ENCODE results near the gene PPM1L.

Gene PPM1L

GRCh38 chr3:160831401-160831800 is 75.4 kb downstream of the PPM1L start:
- H3K27ac ChIP-seq: no peak overlapping the region
- H3K4me3 ChIP-seq: no peak overlapping the region

GRCh38 chr3:160837394-160837980 is 81.5 kb downstream of the PPM1L start:
- Histone ChIP-seq H3K27ac (no peak overlapping the region), H3K4me3 (no peak overlapping the region)

- no peak overlapping the region for H3K27ac ChIP-seq
- no peak overlapping the region for H3K4me3 ChIP-seq
Observed at GRCh38 chr3:160840590-160840989, 84.6 kb downstream of the PPM1L start.

- Histone ChIP-seq H3K4me3 (no peak overlapping the region), H3K27ac (no peak overlapping the region)
Observed at GRCh38 chr3:160841455-160841854, 85.4 kb downstream of the PPM1L start.

DNA sequence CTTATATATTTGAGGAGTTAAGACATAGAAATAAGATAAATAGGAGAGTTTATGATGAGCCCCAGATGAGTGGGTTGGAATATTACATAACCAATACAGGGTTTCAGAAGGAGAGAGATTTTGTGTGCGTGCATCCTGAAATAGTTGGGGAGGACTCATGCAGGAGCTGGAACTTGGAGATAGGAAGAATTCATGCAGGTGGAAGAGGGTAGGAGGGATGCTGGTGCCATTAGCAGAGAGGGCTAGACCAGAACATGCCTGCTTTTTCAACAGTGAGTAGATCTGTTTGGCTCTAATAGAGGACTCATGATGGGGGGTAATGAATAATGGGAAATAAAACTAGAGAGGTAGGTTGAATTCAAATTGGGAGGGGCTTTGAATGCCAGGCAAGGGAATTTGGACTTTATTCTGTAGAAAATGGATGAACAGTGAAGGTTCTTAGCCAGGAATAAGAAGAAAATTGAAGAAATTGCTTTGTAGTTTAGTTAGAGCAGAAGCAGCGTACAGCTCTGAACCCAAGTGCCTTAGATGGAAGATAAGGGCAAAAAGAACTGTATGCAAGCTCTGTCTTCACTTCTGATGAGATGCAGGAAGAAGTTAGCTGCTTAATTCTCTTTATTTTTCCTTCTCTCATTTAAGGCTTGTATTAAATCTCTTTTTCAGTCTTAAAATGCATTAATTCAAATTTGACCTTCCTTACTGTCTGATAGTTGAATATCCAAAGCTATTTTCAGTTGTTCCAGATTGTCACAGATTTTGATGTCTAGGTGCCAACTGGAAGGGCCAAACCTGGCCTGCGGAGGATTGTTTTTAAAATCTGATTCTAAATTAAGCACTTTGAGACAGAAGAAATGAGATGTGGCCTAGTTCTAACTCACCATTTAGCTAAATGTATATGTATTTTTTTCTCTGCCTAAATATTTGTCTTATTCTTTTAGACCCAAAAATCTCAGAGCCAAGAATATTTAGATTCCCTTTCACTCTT is 86.3 kb downstream of the PPM1L start:
- H3K27ac ChIP-seq: no peak overlapping the region
- H3K4me3 ChIP-seq: no peak overlapping the region

- Histone ChIP-seq H3K27ac (no peak overlapping the region), H3K4me3 (no peak overlapping the region)
Observed at GRCh38 chr3:160851629-160852210, 95.7 kb downstream of the PPM1L start.

DNA sequence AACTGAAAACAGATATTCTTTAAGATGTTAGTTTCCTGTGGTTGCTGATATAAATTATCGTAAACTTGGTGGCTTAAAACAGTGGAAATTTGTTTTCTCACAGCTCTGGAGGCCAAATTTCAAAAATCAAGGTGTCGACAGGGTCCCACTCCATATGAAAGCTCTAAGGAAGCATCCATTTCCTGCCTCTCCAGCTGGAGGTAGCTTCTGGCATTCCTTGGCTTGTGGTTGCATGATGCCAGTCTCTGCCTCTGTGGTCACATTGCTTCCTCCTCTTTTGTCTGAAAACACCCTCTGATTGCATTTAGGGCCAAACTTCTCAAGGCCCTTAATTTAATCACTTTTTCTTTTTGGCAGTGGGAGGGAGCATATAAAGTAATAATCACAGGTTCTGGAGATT is 96.8 kb downstream of the PPM1L start:
- H3K4me3 ChIP-seq: no peak overlapping the region
- H3K27ac ChIP-seq: no peak overlapping the region

DNA sequence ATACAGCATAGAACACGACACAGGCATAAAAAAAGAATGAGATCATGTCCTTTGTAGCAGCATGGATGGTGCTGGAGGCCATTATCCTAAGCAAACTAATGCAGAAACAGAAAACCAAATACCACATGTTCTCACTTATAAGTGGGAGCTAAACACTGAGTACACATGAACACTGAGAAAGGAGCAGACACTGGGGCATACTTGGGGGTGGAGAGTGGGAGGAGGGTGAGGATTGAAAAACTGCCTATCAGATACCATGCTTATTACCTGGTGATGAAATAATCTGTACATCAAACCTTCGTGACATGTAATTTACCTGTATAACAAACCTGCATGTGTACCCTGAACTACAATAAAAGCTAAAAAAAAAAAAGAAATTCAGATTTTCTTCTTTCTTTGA is 100.4 kb downstream of the PPM1L start:
- Histone ChIP-seq H3K27ac (no peak overlapping the region), H3K4me3 (no peak overlapping the region)

- no peak overlapping the region for H3K27ac ChIP-seq
Observed at GRCh38 chr3:160857476-160858119, 101.6 kb downstream of the PPM1L start.

GRCh38 chr3:160860346-160860745 is 104.3 kb downstream of the PPM1L start:
- H3K4me3 ChIP-seq: no peak overlapping the region
- H3K27ac ChIP-seq: no peak overlapping the region

More at GRCh38 chr3:160857476-160858119, 101.6 kb downstream of the PPM1L start:
- no peak overlapping the region for H3K4me3 ChIP-seq

GRCh38 chr3:160869825-160870224 is 113.8 kb downstream of the PPM1L start:
- Histone ChIP-seq H3K27ac (no peak overlapping the region), H3K4me3 (no peak overlapping the region)

DNA sequence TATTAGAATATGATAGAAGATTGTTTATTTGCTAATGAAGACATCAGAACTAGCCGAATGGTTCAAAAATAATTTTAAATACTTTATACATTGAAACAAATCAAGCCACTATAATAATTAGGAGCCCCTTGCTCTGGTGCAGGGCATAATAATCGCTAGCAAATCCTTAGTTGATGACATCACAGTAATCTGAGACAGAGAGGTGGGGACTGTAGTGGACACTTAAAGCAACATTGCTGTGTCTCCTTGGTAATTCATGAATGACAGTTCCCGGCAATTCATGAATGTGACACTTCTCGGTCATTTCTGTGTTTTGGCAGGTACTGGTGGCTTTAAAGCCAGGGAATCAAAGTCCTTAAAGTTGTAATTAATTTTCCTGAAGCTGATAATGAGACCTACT is 114.3 kb downstream of the PPM1L start:
- H3K4me3 ChIP-seq: no peak overlapping the region
- no peak overlapping the region for H3K27ac ChIP-seq

DNA sequence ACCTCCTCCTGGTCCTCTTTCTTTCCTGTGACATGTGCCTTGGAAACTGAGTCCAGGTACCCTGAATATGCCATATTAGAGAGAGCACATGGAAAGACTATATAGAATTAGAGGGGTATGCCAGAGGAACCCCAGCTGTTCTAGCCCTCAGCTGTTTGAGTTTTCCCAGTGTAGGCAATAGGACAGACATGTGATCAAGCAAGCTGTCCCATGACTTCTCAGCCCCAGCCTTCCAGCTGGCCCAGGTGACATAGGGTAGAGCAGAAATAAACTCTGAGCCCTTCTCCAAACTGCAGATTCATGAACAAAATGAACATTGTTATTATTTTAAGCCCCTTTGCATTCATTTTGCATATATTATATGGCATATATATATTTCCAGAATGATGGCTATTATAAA is 118.7 kb downstream of the PPM1L start:
- no peak overlapping the region for H3K27ac ChIP-seq
- no peak overlapping the region for H3K4me3 ChIP-seq

- no peak overlapping the region for H3K4me3 ChIP-seq
- no peak overlapping the region for H3K27ac ChIP-seq
Observed at GRCh38 chr3:160876643-160877042, 120.6 kb downstream of the PPM1L start.

DNA sequence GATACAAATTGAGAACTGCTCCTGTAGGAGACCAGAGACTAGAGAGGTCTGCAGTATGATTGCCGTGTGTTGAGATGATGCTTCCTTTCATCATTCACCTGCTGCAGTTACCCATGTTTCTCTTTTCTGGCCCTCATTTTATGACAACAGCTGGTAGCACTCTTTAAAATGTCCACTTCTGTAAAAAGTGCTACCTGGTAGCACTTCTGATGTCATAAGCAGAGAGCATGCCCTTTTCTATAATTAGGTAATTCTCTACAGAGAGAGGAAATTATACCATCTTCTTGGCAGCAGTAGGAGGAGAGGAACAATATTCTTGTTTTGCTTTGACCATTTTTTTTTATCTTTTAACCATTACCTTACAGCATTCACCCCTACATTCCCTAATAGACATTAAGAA is 123.8 kb downstream of the PPM1L start:
- no peak overlapping the region for H3K4me3 ChIP-seq
- no peak overlapping the region for H3K27ac ChIP-seq

DNA sequence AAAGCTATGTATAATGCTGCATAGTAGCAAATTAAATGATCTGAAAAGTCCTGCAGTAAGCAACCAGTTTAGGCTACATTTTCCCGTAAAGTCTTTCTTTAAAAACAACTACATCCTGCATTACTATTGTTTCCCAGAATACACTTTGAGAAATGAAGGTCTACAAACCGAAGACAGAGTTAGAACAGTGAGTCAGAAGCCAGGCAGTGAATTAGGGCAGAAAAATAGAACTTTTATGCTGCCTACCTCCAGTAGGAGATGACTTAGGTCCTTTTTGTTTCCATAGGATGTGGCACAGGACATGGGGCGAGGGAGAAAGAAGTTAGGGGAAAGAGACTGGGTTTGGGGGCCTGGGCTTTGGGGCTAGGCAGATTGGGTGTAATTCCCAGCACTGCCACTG is 127.3 kb downstream of the PPM1L start:
- Histone ChIP-seq H3K4me3 (no peak overlapping the region), H3K27ac (no peak overlapping the region)

DNA sequence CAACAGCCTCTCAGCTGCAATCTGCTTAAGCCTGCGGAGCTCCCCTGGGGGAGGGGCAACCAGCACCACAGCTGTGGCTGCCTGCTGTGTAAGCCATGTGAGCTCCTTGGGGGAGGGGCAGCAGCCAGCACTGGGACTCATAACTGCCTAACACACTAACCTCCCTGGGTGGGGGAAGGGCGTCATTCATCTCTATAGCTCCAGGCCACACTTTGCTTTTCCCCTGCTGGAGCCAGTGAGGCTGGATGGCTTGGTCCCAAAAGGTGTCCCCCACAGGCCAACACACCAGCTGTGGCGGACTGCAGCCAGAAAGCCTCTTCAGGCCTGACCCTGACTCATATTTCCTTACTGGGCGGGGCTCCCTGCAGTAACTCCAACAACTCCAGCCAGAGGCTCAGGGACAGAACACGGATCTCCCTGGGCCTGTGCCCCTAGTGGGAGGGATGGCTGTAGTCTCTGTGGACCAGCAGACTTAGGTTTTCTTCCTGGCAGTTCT is 129.8 kb downstream of the PPM1L start:
- peak overlapping the region in 1 of 21 experiments; percentile 9 for H3K27ac ChIP-seq
- no peak overlapping the region for H3K4me3 ChIP-seq

- peak overlapping the region in 1 of 21 experiments; percentile 9 for H3K27ac ChIP-seq
Observed at GRCh38 chr3:160886421-160886820, 130.4 kb downstream of the PPM1L start.

GRCh38 chr3:160893207-160893606 is 137.2 kb downstream of the PPM1L start:
- H3K4me3 ChIP-seq: no peak overlapping the region
- H3K27ac ChIP-seq: no peak overlapping the region

More at GRCh38 chr3:160886421-160886820, 130.4 kb downstream of the PPM1L start:
- H3K4me3 ChIP-seq: no peak overlapping the region

GRCh38 chr3:160904691-160905090 is 148.7 kb downstream of the PPM1L start:
- H3K27ac ChIP-seq: no peak overlapping the region
- no peak overlapping the region for H3K4me3 ChIP-seq

Measured in skin epidermis (tissue), 12 donors.